ENCODE measurements around the gene C11orf98. TPM values are rescaled to one million over a fixed set of nuclear protein-coding genes. Genes with fewer than 3 reads are reported as not detected.
"Not testable (repeated sequence)": the region's sequence is repeated elsewhere in the genome, so short reads cannot be mapped to it uniquely, and the experiment has no call there.

C11orf98 gene
- total RNA-seq, 1 experiment from 2014 or later, result 86.6 TPM

- DNase-seq (ENCODE audit: low read depth), result not testable (repeated sequence)
These were observed 14.7 kb downstream of the C11orf98 start for GRCh38 chr11:62650283-62650682.

GRCh38 chr11:62649486-62649885 lies 15.5 kb downstream of the C11orf98 start:
- no peak for DNase-seq (ENCODE audit: low read depth)

GRCh38 chr11:62648967-62649364 lies 16.0 kb downstream of the C11orf98 start:
- DNase-seq (ENCODE audit: low read depth), result no peak

GRCh38 chr11:62648185-62648966 lies 16.6 kb downstream of the C11orf98 start:
- DNase-seq (ENCODE audit: low read depth), result no peak

- DNase-seq (ENCODE audit: low read depth), result peak; percentile 32
These were observed 17.4 kb downstream of the C11orf98 start for GRCh38 chr11:62647609-62648005.

- DNase-seq (ENCODE audit: low read depth), result no peak
These were observed 18.0 kb downstream of the C11orf98 start for GRCh38 chr11:62646825-62647608.

- DNase-seq (ENCODE audit: low read depth), result peak; percentile 98
These were observed 18.8 kb downstream of the C11orf98 start, which contains the start of gene GANAB for GRCh38 chr11:62645946-62646824. Gene GANAB (minus strand): TSS chr11:62646613. CDS start chr11:62646599, 14 bp downstream.

- no peak for DNase-seq (ENCODE audit: low read depth)
These were observed 19.4 kb downstream of the C11orf98 start for GRCh38 chr11:62645671-62645945.

GRCh38 chr11:62644220-62644619 lies 20.8 kb downstream of the C11orf98 start:
- DNase-seq (ENCODE audit: low read depth), result no peak

GRCh38 chr11:62632492-62632891 lies 32.5 kb downstream of the C11orf98 start:
- DNase-seq (ENCODE audit: low read depth), result no peak

- no peak for DNase-seq (ENCODE audit: low read depth)
These were observed 37.3 kb downstream of the C11orf98 start for GRCh38 chr11:62627713-62628112.

GRCh38 chr11:62622476-62623089 lies 42.4 kb downstream of the C11orf98 start:
- no peak for DNase-seq (ENCODE audit: low read depth)

GRCh38 chr11:62621567-62622470 lies 43.2 kb downstream of the C11orf98 start, which contains the start of gene B3GAT3:
Gene B3GAT3 (minus strand): TSS chr11:62621986. CDS start chr11:62621947, 39 bp downstream.
- DNase-seq (ENCODE audit: low read depth), result peak; percentile 98

- no peak for DNase-seq (ENCODE audit: low read depth)
These were observed 43.9 kb downstream of the C11orf98 start for GRCh38 chr11:62621027-62621566.

GRCh38 chr11:62616957-62617356 lies 48.1 kb downstream of the C11orf98 start:
- not testable (repeated sequence) for DNase-seq (ENCODE audit: low read depth)

- DNase-seq (ENCODE audit: low read depth), result no peak
These were observed 49.5 kb downstream of the C11orf98 start for GRCh38 chr11:62615521-62615920.

GRCh38 chr11:62614275-62614674 lies 50.7 kb downstream of the C11orf98 start:
- DNase-seq (ENCODE audit: low read depth), result peak; percentile 60

- no peak for DNase-seq (ENCODE audit: low read depth)
These were observed 51.7 kb downstream of the C11orf98 start for GRCh38 chr11:62613291-62613778.

All from M059J (cell line).